Testis (tissue), 2 donors: Measurements from ENCODE around the gene ANXA4.

Source experiments
- POLR2A ChIP-seq: fragments of 450-650 bp; IDR thresholded peaks from one replicate; pipeline ENCODE4 v1.6.1; 2017; ENCODE audit warnings: antibody characterized with exemption, mild to moderate bottlenecking, moderate library complexity
- TF ChIP-seq, protein P1 (sequence below), 3 experiments: fragments of 450-650 bp in 2 of 3; fragments of 200-600 bp in 1 of 3; sonication (generic) in 1 of 3; IDR thresholded peaks; one replicate each; pipeline ENCODE4 v1.5.1; 2016 to 2019; ENCODE audit warnings: antibody characterized with exemption in 3 of 3, mild to moderate bottlenecking in 2 of 3, moderate library complexity in 1 of 3

DNA sequence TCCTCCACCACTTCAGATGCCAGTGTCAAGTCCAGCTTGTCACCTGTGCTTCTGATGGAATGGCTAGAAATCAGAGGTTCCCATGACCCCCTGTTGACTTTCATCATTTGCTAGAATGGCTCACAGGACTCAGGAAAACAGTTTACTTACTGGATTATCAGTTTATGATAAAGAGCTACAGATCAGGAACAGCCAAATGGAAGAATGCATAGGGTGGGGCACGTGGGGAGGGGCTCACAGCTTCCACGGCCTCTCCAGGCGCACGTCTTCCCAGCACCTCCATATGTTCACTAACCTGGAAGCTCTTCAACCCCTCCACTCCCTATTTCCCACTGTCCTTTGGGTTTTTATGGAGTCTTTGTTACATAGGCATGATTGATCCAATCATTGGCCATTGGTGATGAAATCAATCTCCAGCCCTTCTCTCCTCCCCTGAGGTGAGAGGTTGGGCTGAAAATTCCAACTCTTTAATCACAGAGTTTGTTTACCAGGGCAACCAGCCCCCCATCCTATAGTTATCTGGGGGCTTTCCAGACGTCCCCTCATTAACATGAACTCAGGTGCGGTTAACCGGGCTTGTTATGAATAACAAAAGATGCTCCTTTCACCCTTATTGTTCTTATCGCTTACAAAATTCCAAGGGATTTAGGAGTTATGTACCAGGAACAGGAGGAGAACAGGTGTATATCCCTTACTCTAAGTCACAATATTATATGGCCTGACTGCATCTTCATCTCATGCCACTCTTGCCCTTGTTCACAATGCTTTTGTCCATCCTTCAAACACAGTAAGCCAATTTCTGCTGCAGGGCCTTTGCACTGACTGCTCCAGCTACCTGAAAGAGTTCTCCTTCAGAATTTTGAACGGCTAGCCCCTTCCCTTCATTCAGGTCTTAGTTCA lies 35.2 kb downstream of the ANXA4 start:
- TF ChIP-seq, protein P1, sequence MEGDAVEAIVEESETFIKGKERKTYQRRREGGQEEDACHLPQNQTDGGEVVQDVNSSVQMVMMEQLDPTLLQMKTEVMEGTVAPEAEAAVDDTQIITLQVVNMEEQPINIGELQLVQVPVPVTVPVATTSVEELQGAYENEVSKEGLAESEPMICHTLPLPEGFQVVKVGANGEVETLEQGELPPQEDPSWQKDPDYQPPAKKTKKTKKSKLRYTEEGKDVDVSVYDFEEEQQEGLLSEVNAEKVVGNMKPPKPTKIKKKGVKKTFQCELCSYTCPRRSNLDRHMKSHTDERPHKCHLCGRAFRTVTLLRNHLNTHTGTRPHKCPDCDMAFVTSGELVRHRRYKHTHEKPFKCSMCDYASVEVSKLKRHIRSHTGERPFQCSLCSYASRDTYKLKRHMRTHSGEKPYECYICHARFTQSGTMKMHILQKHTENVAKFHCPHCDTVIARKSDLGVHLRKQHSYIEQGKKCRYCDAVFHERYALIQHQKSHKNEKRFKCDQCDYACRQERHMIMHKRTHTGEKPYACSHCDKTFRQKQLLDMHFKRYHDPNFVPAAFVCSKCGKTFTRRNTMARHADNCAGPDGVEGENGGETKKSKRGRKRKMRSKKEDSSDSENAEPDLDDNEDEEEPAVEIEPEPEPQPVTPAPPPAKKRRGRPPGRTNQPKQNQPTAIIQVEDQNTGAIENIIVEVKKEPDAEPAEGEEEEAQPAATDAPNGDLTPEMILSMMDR (IDR thresholded peaks at IDR 0.05): no peak
- TF ChIP-seq POLR2A: no peak
